Measurements from ENCODE around the gene RANBP2. TPM values are rescaled to one million over a fixed set of nuclear protein-coding genes. Genes with fewer than 3 reads are reported as not detected.

Gene RANBP2
- total and polyA plus RNA-seq, 9 of the 15 experiments (the other 6 are each of a cell fraction or from before 2014, with no cell fraction given): 11.7 to 97.4 (median 48.1) TPM

DNA sequence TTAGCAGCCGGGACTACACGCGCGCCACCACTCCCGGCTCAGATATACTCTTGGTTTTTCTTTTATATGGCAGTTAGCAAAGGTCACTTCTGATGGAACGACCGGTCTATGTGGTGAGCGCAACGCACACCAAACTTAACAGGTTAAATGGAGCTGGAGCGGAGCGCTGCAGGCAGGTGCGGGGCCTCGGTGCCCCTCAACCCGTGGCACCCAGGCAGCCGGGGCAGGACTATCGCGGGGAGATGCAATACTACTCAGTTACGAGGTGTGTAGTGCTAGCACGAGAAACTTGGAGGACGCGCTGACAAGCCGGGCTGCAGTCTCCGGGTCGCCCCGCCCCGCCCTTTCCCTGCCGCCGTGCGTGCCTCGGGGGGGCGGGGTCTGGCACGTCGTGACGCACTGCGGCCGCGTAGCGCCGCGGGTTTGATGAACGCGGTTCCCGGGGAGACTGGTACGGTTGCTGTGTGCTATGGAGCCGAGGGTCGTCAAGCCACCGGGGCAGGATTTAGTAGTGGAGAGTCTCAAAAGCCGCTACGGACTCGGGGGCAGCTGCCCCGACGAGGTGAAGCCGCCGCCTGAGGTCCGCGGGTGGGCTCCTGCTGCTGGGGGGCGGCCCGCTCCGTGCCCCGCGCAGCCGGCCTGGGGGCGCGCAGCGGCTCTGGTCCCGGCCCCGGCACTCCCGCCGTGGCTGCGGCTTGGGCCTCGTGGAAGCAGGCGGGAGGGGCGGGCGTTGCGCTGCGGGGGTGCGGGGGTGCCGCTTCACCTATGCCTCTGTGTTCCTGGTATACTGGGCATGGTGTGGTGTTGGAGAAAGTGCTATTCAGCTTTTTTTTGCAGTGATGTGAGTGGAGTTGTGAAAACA lies 67.3 kb downstream of the RANBP2 start, which contains the start of gene CCDC138 (continued):
- TF ChIP-seq ASH1L (IDR thresholded peaks at IDR 0.05; ENCODE audit: borderline replicate concordance, low read depth, partially characterized antibody) (no peak), SMARCC2 (IDR thresholded peaks at IDR 0.05; ENCODE audit: low read depth) (no peak), ZNF197 (CRISPR knock-in tag; IDR thresholded peaks at IDR 0.05; ENCODE audit: low read depth) (no peak), RB1 (IDR thresholded peaks at IDR 0.05; ENCODE audit: low read depth) (peak; percentile 68; the same call in 1 of the 2 replicates), IRF2 (CRISPR knock-in tag; IDR thresholded peaks at IDR 0.05) (no peak), EGR1 (conservative IDR thresholded peaks at IDR 0.05) (peak; percentile 75), RFX1 (IDR thresholded peaks at IDR 0.05) (peak; percentile 49), ZBTB17 (CRISPR knock-in tag; IDR thresholded peaks at IDR 0.05) (no peak), SRF (CRISPR knock-in tag; IDR thresholded peaks at IDR 0.05) (no peak), SREBF1 (IDR thresholded peaks at IDR 0.05; ENCODE audit: borderline replicate concordance, low read depth, low read length) (no peak), ATF4 (CRISPR knock-in tag; IDR thresholded peaks at IDR 0.05) (no peak), SRSF3 (IDR thresholded peaks at IDR 0.05; ENCODE audit: insufficient read depth, low read length) (0 out of 2 replicates have a peak, but pooled peaks have one; percentile 36), MYBL2 (IDR thresholded peaks at IDR 0.05; ENCODE audit: low read depth) (no peak), MYBL2 (CRISPR knock-in tag; IDR thresholded peaks at IDR 0.05; ENCODE audit: borderline replicate concordance) (no peak), TAL1 (IDR thresholded peaks at IDR 0.05) (no peak), TCFL5 (CRISPR knock-in tag; conservative IDR thresholded peaks at IDR 0.05) (no peak), NCOA6 (IDR thresholded peaks at IDR 0.05) (peak; percentile 91), ETS2 (tag; IDR thresholded peaks at IDR 0.05; ENCODE audit: borderline replicate concordance, poor library complexity, severe bottlenecking) (no peak), XRCC5 (IDR thresholded peaks at IDR 0.05; ENCODE audit: low read depth, low read length) (0 out of 2 replicates have a peak, but pooled peaks have one; percentile 25), ZBTB7A (IDR thresholded peaks at IDR 0.05; ENCODE audit: borderline replicate concordance, control insufficient read depth, low read depth, low read length) (peak; percentile 91), GATAD2B (IDR thresholded peaks at IDR 0.05; ENCODE audit: borderline replicate concordance) (peak; percentile 78), RBM14 (IDR thresholded peaks at IDR 0.05; ENCODE audit: borderline replicate concordance, insufficient read depth, low read depth, low read length) (no peak), MECOM (CRISPR knock-in tag; IDR thresholded peaks at IDR 0.05) (no peak)
- TF ChIP-seq, protein P1, sequence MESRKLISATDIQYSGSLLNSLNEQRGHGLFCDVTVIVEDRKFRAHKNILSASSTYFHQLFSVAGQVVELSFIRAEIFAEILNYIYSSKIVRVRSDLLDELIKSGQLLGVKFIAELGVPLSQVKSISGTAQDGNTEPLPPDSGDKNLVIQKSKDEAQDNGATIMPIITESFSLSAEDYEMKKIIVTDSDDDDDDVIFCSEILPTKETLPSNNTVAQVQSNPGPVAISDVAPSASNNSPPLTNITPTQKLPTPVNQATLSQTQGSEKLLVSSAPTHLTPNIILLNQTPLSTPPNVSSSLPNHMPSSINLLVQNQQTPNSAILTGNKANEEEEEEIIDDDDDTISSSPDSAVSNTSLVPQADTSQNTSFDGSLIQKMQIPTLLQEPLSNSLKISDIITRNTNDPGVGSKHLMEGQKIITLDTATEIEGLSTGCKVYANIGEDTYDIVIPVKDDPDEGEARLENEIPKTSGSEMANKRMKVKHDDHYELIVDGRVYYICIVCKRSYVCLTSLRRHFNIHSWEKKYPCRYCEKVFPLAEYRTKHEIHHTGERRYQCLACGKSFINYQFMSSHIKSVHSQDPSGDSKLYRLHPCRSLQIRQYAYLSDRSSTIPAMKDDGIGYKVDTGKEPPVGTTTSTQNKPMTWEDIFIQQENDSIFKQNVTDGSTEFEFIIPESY (CRISPR knock-in tag; IDR thresholded peaks at IDR 0.05): no peak
- TF ChIP-seq, protein P2, sequence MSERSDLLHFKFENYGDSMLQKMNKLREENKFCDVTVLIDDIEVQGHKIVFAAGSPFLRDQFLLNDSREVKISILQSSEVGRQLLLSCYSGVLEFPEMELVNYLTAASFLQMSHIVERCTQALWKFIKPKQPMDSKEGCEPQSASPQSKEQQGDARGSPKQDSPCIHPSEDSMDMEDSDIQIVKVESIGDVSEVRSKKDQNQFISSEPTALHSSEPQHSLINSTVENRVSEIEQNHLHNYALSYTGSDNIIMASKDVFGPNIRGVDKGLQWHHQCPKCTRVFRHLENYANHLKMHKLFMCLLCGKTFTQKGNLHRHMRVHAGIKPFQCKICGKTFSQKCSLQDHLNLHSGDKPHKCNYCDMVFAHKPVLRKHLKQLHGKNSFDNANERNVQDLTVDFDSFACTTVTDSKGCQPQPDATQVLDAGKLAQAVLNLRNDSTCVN (CRISPR knock-in tag; IDR thresholded peaks at IDR 0.05): 0 out of 2 replicates have a peak, but pooled peaks have one; percentile 40
